OCI-LY1 (cell line): ENCODE measurements around the gene EMID1.

Experiments used
- H2AFZ ChIP-seq: fragments of 200-600 bp; sonication (generic), shearing (Covaris generic); 2 replicates; pipeline ENCODE4 v1.6.0; 2014; ENCODE audit warnings: antibody characterized with exemption, mild to moderate bottlenecking, low read length
- H3F3A ChIP-seq: fragments of 200-600 bp; sonication (generic), shearing (Covaris generic); 2 replicates; pipeline ENCODE4 v1.6.0; 2014; ENCODE audit warnings: mild to moderate bottlenecking, antibody characterized with exemption, low read length, moderate library complexity; ENCODE audit not compliant: insufficient read depth
- H3K27ac ChIP-seq: fragments of 200-600 bp; sonication (generic); 2 replicates; pipeline ENCODE4 v1.5.1; 2014; ENCODE audit warnings: low read length, mixed run types, mild to moderate bottlenecking, low read depth; ENCODE audit not compliant: poor library complexity, severe bottlenecking
- H3K27me3 ChIP-seq: fragments of 200-600 bp; sonication (generic); 2 replicates; pipeline ENCODE4 v1.6.0; 2014; ENCODE audit warnings: antibody characterized with exemption, mild to moderate bottlenecking, low read length, moderate library complexity; ENCODE audit not compliant: insufficient read depth
- H3K36me3 ChIP-seq: fragments of 200-600 bp; sonication (generic); 2 replicates; pipeline ENCODE4 v1.6.1; 2014; ENCODE audit warnings: mild to moderate bottlenecking, antibody characterized with exemption, low read length, moderate library complexity, mixed read lengths; ENCODE audit not compliant: insufficient read depth
- H3K4me1 ChIP-seq: fragments of 200-600 bp; sonication (generic); 2 replicates; pipeline ENCODE4 v1.5.1; 2014; ENCODE audit warnings: mild to moderate bottlenecking, low read length, moderate library complexity; ENCODE audit not compliant: insufficient read depth, severe bottlenecking
- H3K4me2 ChIP-seq: fragments of 200-600 bp; sonication (generic), shearing (Covaris generic); 2 replicates; pipeline ENCODE4 v1.6.1; 2014; ENCODE audit warnings: low read length
- H3K4me3 ChIP-seq: fragments of 200-600 bp; sonication (generic); 2 replicates; pipeline ENCODE4 v1.5.1; 2014; ENCODE audit warnings: low read length, low read depth, mild to moderate bottlenecking, mixed read lengths; ENCODE audit not compliant: poor library complexity, severe bottlenecking
- H3K79me2 ChIP-seq: fragments of 200-600 bp; shearing (Covaris generic); 2 replicates; pipeline ENCODE4 v1.6.1; 2016; ENCODE audit warnings: mixed run types, low read length, mixed read lengths; ENCODE audit not compliant: insufficient read depth
- H3K9ac ChIP-seq: fragments of 200-600 bp; sonication (generic), shearing (Covaris generic); 2 replicates; pipeline ENCODE4 v1.6.1; 2014; ENCODE audit warnings: mild to moderate bottlenecking, low read length, mixed read lengths
- H3K9me2 ChIP-seq: fragments of 200-600 bp; sonication (generic), shearing (Covaris generic); 2 replicates; pipeline ENCODE4 v1.6.1; 2014; ENCODE audit warnings: low read depth, mild to moderate bottlenecking, low read length, mixed read lengths
- H3K9me3 ChIP-seq: fragments of 200-600 bp; shearing (Covaris generic); 2 replicates; pipeline ENCODE4 v1.6.1; 2014; ENCODE audit warnings: low read length, mixed read lengths
- H4K20me1 ChIP-seq: fragments of 200-600 bp; sonication (generic), shearing (Covaris generic); 2 replicates; pipeline ENCODE4 v1.6.0; 2016; ENCODE audit warnings: mild to moderate bottlenecking, low read length; ENCODE audit not compliant: insufficient read depth
- EZH2 ChIP-seq: fragments of 200-600 bp; sonication (generic), shearing (Covaris generic); IDR thresholded peaks from 2 replicates; pipeline ENCODE4 v1.8.0; 2017; ENCODE audit warnings: borderline replicate concordance, mixed run types, mild to moderate bottlenecking, antibody characterized with exemption, low read length, moderate library complexity, mixed read lengths
- TF ChIP-seq, protein P1 (sequence below): fragments of 200-600 bp; sonication (generic), shearing (Covaris generic); IDR thresholded peaks from 2 replicates; pipeline ENCODE4 v1.5.1; 2017; ENCODE audit warnings: mild to moderate bottlenecking, antibody characterized with exemption, low read length, moderate library complexity, mixed read lengths

The EMID1 gene

DNA sequence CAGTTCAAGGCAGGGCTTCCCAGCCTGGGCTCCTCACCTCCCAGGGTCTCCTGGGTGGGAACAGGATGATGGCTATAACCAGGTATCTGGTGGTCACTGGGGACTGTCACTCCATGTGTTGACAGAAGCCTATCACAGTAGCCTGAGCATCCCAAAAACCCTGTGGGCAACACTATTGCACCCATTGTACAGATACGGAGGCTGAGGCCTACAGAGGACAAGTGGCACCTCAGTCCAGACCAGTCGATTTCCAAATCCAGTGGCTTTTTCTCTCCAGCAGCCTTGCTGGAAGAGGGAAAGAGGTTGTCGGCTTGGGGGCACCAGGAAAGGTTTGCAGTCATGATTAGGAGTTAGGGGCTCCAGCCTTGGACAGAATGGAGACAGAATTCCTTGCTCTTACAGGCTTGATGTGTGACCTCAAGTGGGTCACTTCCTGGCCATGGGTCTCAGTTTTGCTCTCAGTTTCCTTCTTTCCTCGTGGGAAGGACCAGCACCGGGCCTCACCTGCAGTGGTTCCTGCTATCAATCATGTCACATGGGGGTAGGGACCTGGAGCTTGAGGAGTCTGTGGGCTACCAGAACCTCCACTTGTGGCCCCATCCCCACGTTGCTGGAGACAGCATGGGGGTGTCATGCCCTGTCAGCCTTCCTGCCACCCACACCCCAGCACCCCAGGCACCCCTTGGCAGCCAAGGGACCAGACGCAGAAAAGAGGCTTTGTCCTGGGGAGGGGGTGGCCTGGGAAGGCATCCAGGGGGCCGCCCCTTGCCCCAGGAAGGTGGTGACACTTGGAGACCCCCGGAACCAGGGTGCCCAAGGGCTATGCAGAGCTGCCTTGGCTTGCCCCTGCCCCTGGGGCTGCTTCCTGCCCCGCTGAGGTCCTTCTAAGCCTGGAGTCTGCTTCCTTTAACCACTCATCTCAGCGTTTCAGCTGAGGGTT is 2.1 kb downstream of the EMID1 start:
- Histone ChIP-seq H3K36me3 (no peaks in the 10 kb centered on the region), H3K27me3 (0 out of 2 replicates have a peak, but pooled peaks cover 7% of the 10 kb centered on the region), H3K9me2 (no peaks in the 10 kb centered on the region), H3K4me3 (no peak overlapping the region), H4K20me1 (no peaks in the 10 kb centered on the region), H3F3A (no peaks in the 10 kb centered on the region), H2AFZ (no peak overlapping the region), H3K4me2 (no peak overlapping the region), H3K27ac (no peak overlapping the region), H3K4me1 (no peaks in the 10 kb centered on the region), H3K79me2 (no peaks in the 10 kb centered on the region), H3K9ac (no peak overlapping the region), H3K9me3 (no peaks in the 10 kb centered on the region)
- no peak for TF ChIP-seq EZH2
- TF ChIP-seq, protein P1, sequence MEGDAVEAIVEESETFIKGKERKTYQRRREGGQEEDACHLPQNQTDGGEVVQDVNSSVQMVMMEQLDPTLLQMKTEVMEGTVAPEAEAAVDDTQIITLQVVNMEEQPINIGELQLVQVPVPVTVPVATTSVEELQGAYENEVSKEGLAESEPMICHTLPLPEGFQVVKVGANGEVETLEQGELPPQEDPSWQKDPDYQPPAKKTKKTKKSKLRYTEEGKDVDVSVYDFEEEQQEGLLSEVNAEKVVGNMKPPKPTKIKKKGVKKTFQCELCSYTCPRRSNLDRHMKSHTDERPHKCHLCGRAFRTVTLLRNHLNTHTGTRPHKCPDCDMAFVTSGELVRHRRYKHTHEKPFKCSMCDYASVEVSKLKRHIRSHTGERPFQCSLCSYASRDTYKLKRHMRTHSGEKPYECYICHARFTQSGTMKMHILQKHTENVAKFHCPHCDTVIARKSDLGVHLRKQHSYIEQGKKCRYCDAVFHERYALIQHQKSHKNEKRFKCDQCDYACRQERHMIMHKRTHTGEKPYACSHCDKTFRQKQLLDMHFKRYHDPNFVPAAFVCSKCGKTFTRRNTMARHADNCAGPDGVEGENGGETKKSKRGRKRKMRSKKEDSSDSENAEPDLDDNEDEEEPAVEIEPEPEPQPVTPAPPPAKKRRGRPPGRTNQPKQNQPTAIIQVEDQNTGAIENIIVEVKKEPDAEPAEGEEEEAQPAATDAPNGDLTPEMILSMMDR: no peak

DNA sequence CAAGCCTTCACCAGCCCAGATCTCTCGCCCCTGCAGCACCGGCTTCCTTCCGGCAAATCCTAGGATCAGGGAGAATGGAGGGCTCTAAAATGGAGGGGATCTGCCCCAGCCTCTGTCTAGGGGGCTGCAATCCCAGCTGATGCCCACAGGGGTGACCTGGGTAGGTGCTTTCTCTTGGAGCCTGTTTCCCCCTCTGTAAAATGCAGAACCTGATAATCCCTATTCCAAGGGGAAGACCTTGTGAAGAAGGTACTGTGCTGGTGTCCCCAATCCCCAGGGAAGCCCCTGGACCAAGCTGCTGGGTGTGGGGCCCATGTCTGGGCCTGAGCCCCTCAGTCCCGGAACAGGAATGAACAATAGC is 2.8 kb downstream of the EMID1 start:
- H3K27ac ChIP-seq: no peak overlapping the region
- no peak for TF ChIP-seq EZH2
- TF ChIP-seq, protein P1: no peak
- no peaks in the 10 kb centered on the region for H3K79me2 ChIP-seq
- H3K9me3 ChIP-seq: no peaks in the 10 kb centered on the region
- no peaks in the 10 kb centered on the region for H3K36me3 ChIP-seq
- H3K9ac ChIP-seq: no peak overlapping the region
- H2AFZ ChIP-seq: no peak overlapping the region
- no peaks in the 10 kb centered on the region for H3K9me2 ChIP-seq
- no peaks in the 10 kb centered on the region for H4K20me1 ChIP-seq
- H3K4me3 ChIP-seq: no peak overlapping the region
- no peaks in the 10 kb centered on the region for H3F3A ChIP-seq
- H3K4me2 ChIP-seq: no peak overlapping the region
- no peaks in the 10 kb centered on the region for H3K4me1 ChIP-seq
- H3K27me3 ChIP-seq: peaks cover 10% of the 10 kb centered on the region; the same call in 1 of the 2 replicates

DNA sequence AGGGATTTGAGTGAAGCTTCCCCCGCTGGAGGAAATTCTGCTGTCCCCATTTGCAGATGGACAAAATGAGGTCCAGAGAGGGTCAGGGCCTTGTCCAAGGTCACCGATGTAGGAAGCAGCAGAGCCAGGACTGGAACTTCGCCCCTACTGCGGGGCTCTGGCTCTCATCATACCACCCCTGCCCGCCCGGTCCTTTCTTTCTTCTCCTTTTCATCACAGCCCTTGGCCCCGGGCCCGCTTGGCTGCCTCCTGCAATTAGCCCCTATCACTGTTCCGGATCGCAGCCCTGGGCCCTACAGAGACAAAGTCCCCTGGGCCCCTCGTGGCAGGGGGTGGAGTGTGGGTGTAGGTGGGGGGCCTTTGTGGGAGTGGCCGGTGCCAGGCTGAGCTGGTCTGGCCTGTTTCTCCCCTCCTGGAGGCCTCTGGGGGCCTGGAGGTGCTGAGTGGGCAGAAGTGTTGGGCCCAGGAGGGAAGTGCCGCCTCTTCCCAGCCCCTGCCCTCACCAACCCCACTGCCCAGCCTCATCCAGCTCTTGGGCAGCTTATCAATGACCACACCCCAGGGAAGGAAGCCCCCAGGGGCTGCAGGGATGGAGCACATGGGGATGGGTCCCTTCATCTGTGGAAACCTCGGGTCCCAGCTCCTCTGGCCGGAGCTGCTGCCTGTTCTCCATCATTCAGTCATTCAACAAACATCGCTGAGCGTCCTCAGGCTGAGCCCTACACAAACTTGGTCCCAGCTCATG is 3.4 kb downstream of the EMID1 start:
- peaks cover 12% of the 10 kb centered on the region; the same call in 1 of the 2 replicates for H3K27me3 ChIP-seq

More for the DNA sequence above, 3.4 kb downstream of the EMID1 start:
- H3K9me3 ChIP-seq: no peaks in the 10 kb centered on the region
- H3K79me2 ChIP-seq: no peaks in the 10 kb centered on the region
- H2AFZ ChIP-seq: no peak overlapping the region
- H3K9ac ChIP-seq: no peak overlapping the region
- H3K4me3 ChIP-seq: no peak overlapping the region
- H3K27ac ChIP-seq: no peak overlapping the region
- H3K4me2 ChIP-seq: no peak overlapping the region
- H3K36me3 ChIP-seq: no peaks in the 10 kb centered on the region
- H3F3A ChIP-seq: no peaks in the 10 kb centered on the region
- H3K4me1 ChIP-seq: no peaks in the 10 kb centered on the region
- TF ChIP-seq, protein P1: no peak
- TF ChIP-seq EZH2: no peak
- no peaks in the 10 kb centered on the region for H3K9me2 ChIP-seq
- H4K20me1 ChIP-seq: no peaks in the 10 kb centered on the region
